Neuronal stem cell (in vitro differentiated cells): ENCODE data around the gene FAM234B.

Experiments
- DNase-seq: peaks from one replicate; pipeline ENCODE4 v3.0.0-alpha.2; 2013; ENCODE audit warnings: low spot score
- H2AFZ ChIP-seq: one replicate; pipeline ENCODE4 v1.6.1; 2013; ENCODE audit warnings: mild to moderate bottlenecking, low read length, inconsistent platforms
- H2AK5ac ChIP-seq: 2 replicates; pipeline ENCODE4 v1.6.1; 2013; ENCODE audit warnings: low read depth, mild to moderate bottlenecking, inconsistent platforms, low read length, moderate library complexity, mixed read lengths
- H2BK120ac ChIP-seq: 2 replicates; pipeline ENCODE4 v1.6.1; 2013; ENCODE audit warnings: low read depth, mild to moderate bottlenecking, inconsistent platforms, low read length, moderate library complexity, mixed read lengths
- H2BK12ac ChIP-seq: one replicate; pipeline ENCODE4 v1.6.1; 2013; ENCODE audit warnings: low read length, inconsistent platforms
- H2BK15ac ChIP-seq: 2 replicates; pipeline ENCODE4 v1.6.1; 2013; ENCODE audit warnings: mild to moderate bottlenecking, low read length, inconsistent platforms, mixed read lengths
- H2BK5ac ChIP-seq: one replicate; pipeline ENCODE4 v1.6.1; 2013; ENCODE audit warnings: inconsistent platforms, mild to moderate bottlenecking, low read length, moderate library complexity
- H3K14ac ChIP-seq: one replicate; pipeline ENCODE4 v1.6.1; 2013; ENCODE audit warnings: low read length, inconsistent platforms
- H3K18ac ChIP-seq: 2 replicates; pipeline ENCODE4 v1.6.1; 2013; ENCODE audit warnings: low read length, inconsistent platforms
- H3K23ac ChIP-seq: 2 replicates; pipeline ENCODE4 v1.6.1; 2013; ENCODE audit warnings: low read depth, mild to moderate bottlenecking, mixed read lengths, low read length, inconsistent platforms; ENCODE audit not compliant: poor library complexity
- H3K27ac ChIP-seq: replicated peaks from 3 replicates; pipeline ENCODE4 v1.5.1; 2013; ENCODE audit warnings: low read length, inconsistent platforms
- H3K27me3 ChIP-seq, 3 experiments: 2 replicates each; pipeline ENCODE4 v1.6.1; 2013; ENCODE audit warnings: low read length in 3 of 3, mild to moderate bottlenecking in 2 of 3, inconsistent platforms in 1 of 3, low read depth in 1 of 3, mixed read lengths in 1 of 3, moderate library complexity in 1 of 3; ENCODE audit not compliant: control insufficient read depth in 3 of 3, insufficient read depth in 3 of 3
- H3K36me3 ChIP-seq, 2 donors: replicated peaks in 1 of 2; 2 replicates each; pipeline ENCODE4 v1.6.1; 2013; ENCODE audit warnings: low read length in 2 of 2; ENCODE audit not compliant: control insufficient read depth in 2 of 2, insufficient read depth in 2 of 2
- H3K4ac ChIP-seq: 2 replicates; pipeline ENCODE4 v1.6.1; 2013; ENCODE audit warnings: inconsistent platforms, mild to moderate bottlenecking, low read length, moderate library complexity
- H3K4me1 ChIP-seq, 2 donors: 1 replicate in 1 of 2; 2 replicates in 1 of 2; pipeline ENCODE4 v1.6.1; 2013; ENCODE audit warnings: low read length in 2 of 2, low read depth in 1 of 2; ENCODE audit not compliant: control insufficient read depth in 2 of 2, insufficient read depth in 1 of 2
- H3K4me2 ChIP-seq: one replicate; pipeline ENCODE4 v1.6.1; 2013; ENCODE audit warnings: mild to moderate bottlenecking, low read length, inconsistent platforms; ENCODE audit not compliant: insufficient read depth, poor library complexity, severe bottlenecking
- H3K4me3 ChIP-seq, 2 donors: 2 replicates each; pipeline ENCODE4 v1.5.1; 2013; ENCODE audit warnings: low read length in 2 of 2, mild to moderate bottlenecking in 2 of 2, inconsistent platforms in 1 of 2, moderate library complexity in 1 of 2
- H3K79me1 ChIP-seq: one replicate; pipeline ENCODE4 v1.6.1; 2013; ENCODE audit warnings: low read depth, mild to moderate bottlenecking, inconsistent platforms, low read length, moderate library complexity
- H3K9ac ChIP-seq: one replicate; pipeline ENCODE4 v1.6.1; 2013; ENCODE audit warnings: mild to moderate bottlenecking, low read depth, low read length, inconsistent platforms; ENCODE audit not compliant: poor library complexity
- H3K9me3 ChIP-seq, 2 donors: replicated peaks in 1 of 2; 2 replicates each; pipeline versions ENCODE3 to v1.6.1; 2013; ENCODE audit warnings: low read length in 2 of 2, mild to moderate bottlenecking in 2 of 2, inconsistent platforms in 1 of 2, low read depth in 1 of 2, mixed read lengths in 1 of 2, moderate library complexity in 1 of 2; ENCODE audit not compliant: control insufficient read depth in 2 of 2, insufficient read depth in 1 of 2
- H4K8ac ChIP-seq: one replicate; pipeline ENCODE4 v1.6.1; 2013; ENCODE audit warnings: low read depth, mild to moderate bottlenecking, inconsistent platforms, low read length, moderate library complexity
- H4K91ac ChIP-seq: one replicate; pipeline ENCODE4 v1.6.1; 2013; ENCODE audit warnings: low read length, low read depth, mild to moderate bottlenecking, inconsistent platforms; ENCODE audit not compliant: poor library complexity
- WGBS, 2 donors: extraction: QIAGEN DNeasy Blood & Tissue Kit; methylation state at CpG; one replicate each; pipeline ENCODE4 v1.1.7; 2013; ENCODE audit warnings: missing lambda C conversion rate in 2 of 2, mixed read lengths in 1 of 2; ENCODE audit not compliant: insufficient read length in 2 of 2, insufficient replicate concordance in 1 of 2; ENCODE audit errors: extremely low coverage in 2 of 2; 5-methylcytosine and 5-hydroxymethylcytosine counted together

The FAM234B gene

DNA sequence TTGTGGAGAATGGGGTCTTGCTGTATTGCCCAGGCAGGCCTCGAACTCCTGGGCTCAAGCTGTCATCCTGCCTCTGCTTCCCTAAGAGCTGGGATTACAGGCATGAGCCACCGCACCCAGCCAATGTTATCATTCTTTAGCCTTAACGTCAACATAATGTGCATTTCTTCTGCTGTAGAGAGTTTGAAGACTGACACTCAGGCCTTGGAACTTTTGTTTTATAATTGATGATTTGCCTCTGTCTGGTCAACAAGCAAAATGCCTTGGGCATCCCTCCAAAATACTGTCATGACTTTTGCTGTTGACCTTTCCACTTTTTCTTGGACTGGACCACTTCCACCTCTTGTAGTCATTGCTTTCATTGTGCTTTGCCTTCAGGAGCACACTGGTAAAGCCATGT is 29.0 kb downstream of the FAM234B start:
- no peak overlapping the region for H3K4me3 ChIP-seq
- no peak overlapping the region for H2BK12ac ChIP-seq
- H3K4me1 ChIP-seq, result no peaks in the 10 kb centered on the region
- no CpG with 5 or more reads among the region's 3 CpGs for WGBS, 2 donors
- no peak overlapping the region for H2AFZ ChIP-seq
- no peak overlapping the region for H3K9ac ChIP-seq
- no peak overlapping the region for H3K4me2 ChIP-seq
- no peaks in the 10 kb centered on the region for H3K79me1 ChIP-seq
- peaks cover 11 to 19% of the 10 kb centered on the region in 2 donors for H3K36me3 ChIP-seq
- no peak overlapping the region for H3K23ac ChIP-seq
- H3K14ac ChIP-seq, result no peak overlapping the region
- H2BK120ac ChIP-seq, result no peak overlapping the region
- H3K27ac ChIP-seq, result no peak overlapping the region
- no peak overlapping the region for H3K18ac ChIP-seq
- H3K9me3 ChIP-seq, result peaks cover 0 to 3% of the 10 kb centered on the region in 2 donors
- no peak overlapping the region for H2AK5ac ChIP-seq
- no peak for DNase-seq
- H3K4ac ChIP-seq, result no peak overlapping the region
- no peak overlapping the region for H2BK5ac ChIP-seq
- H3K27me3 ChIP-seq, result no peaks in the 10 kb centered on the region
- H4K91ac ChIP-seq, result no peak overlapping the region
- no peak overlapping the region for H2BK15ac ChIP-seq
- no peak overlapping the region for H4K8ac ChIP-seq

DNA sequence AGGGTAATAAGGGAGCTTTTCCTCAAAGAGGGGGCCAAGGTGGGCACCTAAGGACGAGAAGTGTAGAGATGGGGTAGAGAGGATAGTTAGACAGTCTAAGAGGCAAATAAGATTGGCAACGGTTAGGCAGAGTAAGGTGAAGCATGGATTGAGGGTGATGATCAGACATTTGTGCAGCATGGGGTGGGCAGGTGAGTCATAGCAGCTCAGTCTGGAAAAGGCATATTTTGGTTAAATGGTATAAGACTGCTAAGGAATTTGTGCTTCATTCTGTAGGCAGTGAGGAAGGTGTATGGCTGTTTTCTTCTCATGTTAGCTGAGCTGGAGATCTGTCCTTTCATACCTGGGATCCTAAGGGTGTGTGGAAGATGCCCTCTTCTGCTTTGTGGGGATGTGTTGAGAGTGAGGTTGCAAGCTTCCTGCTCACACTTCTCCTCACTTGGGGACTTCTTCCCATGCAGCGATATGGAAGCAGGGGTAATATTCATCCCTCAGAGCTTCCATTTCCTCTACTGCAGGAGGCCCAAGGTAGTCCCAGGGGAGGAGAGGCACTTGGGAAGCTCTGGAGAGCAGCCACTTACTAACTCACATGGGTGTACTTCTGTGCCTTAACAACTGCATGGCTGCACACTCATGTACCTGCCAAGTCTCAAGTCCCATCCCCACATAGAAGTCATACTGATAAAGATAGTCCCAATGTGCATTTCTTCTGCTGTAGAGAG is 30.4 kb downstream of the FAM234B start:
- Histone ChIP-seq H4K91ac (no peak overlapping the region), H3K23ac (no peak overlapping the region), H2BK5ac (no peak overlapping the region), H3K79me1 (no peaks in the 10 kb centered on the region), H3K4me1 (peaks cover 0 to 2% of the 10 kb centered on the region in 2 donors), H3K27ac (no peak overlapping the region), H3K18ac (no peak overlapping the region), H2BK120ac (no peak overlapping the region), H3K9me3 (peaks cover 0 to 3% of the 10 kb centered on the region in 2 donors), H2BK12ac (no peak overlapping the region), H3K9ac (no peak overlapping the region), H2AK5ac (no peak overlapping the region), H3K27me3 (no peaks in the 10 kb centered on the region), H3K14ac (no peak overlapping the region), H3K36me3 (peaks cover 11 to 17% of the 10 kb centered on the region in 2 donors), H3K4me3 (no peak overlapping the region), H3K4ac (no peak overlapping the region), H2BK15ac (no peak overlapping the region), H4K8ac (no peak overlapping the region), H2AFZ (no peak overlapping the region), H3K4me2 (no peak overlapping the region)
- WGBS, 2 donors, result no CpG with 5 or more reads among the region's 3 CpGs
- DNase-seq, result no peak

DNA sequence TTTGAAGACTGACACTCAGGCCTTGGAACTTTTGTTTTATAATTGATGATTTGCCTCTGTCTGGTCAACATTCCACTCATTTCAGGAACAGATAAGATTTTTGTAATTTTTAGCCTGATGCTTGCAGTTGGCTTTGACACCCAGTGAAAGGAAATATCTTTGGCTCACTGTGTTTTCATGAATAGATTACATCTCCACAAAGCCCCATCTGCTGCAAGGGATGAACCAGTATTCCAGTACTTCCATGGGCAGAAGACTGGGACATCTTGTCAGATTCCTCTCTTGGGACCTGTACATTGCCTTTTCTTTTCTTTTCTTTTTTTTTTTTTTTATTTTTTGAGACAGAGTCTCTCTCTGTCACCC is 30.9 kb downstream of the FAM234B start:
- H3K4me2 ChIP-seq, result no peak overlapping the region
- no peaks in the 10 kb centered on the region for H3K27me3 ChIP-seq
- no peak overlapping the region for H4K8ac ChIP-seq
- H3K79me1 ChIP-seq, result no peaks in the 10 kb centered on the region
- H2BK15ac ChIP-seq, result no peak overlapping the region
- no peak overlapping the region for H2BK5ac ChIP-seq
- no peak overlapping the region for H4K91ac ChIP-seq
- no peak overlapping the region for H2AK5ac ChIP-seq
- H2BK12ac ChIP-seq, result no peak overlapping the region
- no peak overlapping the region for H3K14ac ChIP-seq
- no peak overlapping the region for H3K9ac ChIP-seq
- no peak overlapping the region for H3K27ac ChIP-seq
- H2AFZ ChIP-seq, result no peak overlapping the region
- H3K36me3 ChIP-seq, result peaks cover 11 to 17% of the 10 kb centered on the region in 2 donors
- peaks cover 0 to 5% of the 10 kb centered on the region in 2 donors for H3K4me1 ChIP-seq
- H3K4ac ChIP-seq, result no peak overlapping the region
- H3K9me3 ChIP-seq, result peaks cover 0 to 3% of the 10 kb centered on the region in 2 donors
- H2BK120ac ChIP-seq, result no peak overlapping the region
- no peak for DNase-seq
- H3K23ac ChIP-seq, result no peak overlapping the region
- H3K4me3 ChIP-seq, result no peak overlapping the region
- H3K18ac ChIP-seq, result no peak overlapping the region

DNA sequence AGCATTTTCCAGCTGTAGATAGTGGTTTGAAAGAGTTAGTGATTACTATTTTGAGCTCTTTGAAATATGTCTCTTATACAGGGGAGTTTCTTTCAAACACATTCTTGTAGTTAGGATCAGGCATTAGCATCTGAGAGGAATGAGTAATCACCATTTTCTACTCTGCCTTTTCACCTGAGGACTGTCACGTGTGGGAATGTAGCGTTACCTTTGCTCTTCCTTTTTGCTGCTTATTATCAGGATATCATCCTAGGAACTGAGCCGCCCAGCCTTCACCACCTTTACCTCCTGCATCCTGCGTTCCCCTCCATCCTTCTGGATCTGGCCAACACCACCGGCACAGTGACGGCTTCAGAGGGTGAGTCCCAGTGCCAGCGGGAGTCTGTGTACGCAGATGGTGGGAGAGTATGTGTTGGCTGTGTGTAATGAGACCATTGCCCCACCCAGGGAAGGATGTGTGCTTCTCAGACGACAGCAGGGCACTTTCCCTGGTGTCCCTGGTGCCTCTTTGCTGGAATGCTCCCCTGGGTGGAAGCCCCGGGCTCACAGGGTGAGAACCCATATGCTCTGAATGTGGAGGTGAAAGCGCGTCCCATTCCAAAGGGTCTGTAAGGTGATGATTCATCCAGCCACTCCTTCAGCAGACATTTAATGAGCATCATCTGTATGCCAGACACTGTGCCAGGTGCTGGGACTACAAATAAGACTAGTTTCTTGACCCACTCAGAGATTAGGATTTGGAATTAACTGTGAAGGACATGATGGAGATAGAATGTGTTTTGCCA is 31.8 kb downstream of the FAM234B start:
- H3K4me3 ChIP-seq, result peak overlapping the region in 1 of 2 donors; percentile 2
- no CpG with 5 or more reads among the region's 12 CpGs for WGBS, 2 donors
- no peak for DNase-seq

More for the DNA sequence above, 31.8 kb downstream of the FAM234B start:
- Histone ChIP-seq H2BK5ac (peak overlapping the region; percentile 41), H2BK120ac (no peak overlapping the region), H2AFZ (no peak overlapping the region), H3K27ac (no peak overlapping the region), H4K8ac (no peak overlapping the region), H3K27me3 (no peaks in the 10 kb centered on the region), H2BK15ac (no peak overlapping the region), H3K36me3 (peaks cover 11 to 21% of the 10 kb centered on the region in 2 donors), H3K14ac (no peak overlapping the region), H3K9me3 (peaks cover 0 to 8% of the 10 kb centered on the region in 2 donors), H4K91ac (no peak overlapping the region), H2BK12ac (no peak overlapping the region), H2AK5ac (no peak overlapping the region), H3K18ac (peak overlapping the region; percentile 39), H3K79me1 (no peaks in the 10 kb centered on the region), H3K9ac (no peak overlapping the region), H3K4me2 (no peak overlapping the region), H3K23ac (no peak overlapping the region), H3K4me1 (peaks cover 0 to 5% of the 10 kb centered on the region in 2 donors), H3K4ac (no peak overlapping the region)
